Measurements from ENCODE around the gene OR6V1.

GRCh38 chr7:143069912-143070500 lies 17.9 kb downstream of the OR6V1 start:
- TF ChIP-seq POLR2A (IDR thresholded peaks at IDR 0.05; ENCODE audit: low read depth, low read length) (no peak), TAF1 (IDR thresholded peaks at IDR 0.05; ENCODE audit: low read depth, low read length) (no peak), SPI1 (IDR thresholded peaks at IDR 0.05; ENCODE audit: low read depth, low read length) (no peak), POLR2AphosphoS5 (IDR thresholded peaks at IDR 0.05; ENCODE audit: low read depth, low read length) (no peak)
